H1 (cell line): ENCODE results near the gene CBARP.

Source experiments
- BCL11A ChIP-seq, 2 experiments: IDR thresholded peaks; one replicate each; pipeline ENCODE4 v1.6.1; 2011; ENCODE audit warnings: low read depth in 2 of 2, low read length in 2 of 2, mild to moderate bottlenecking in 2 of 2
- POLR2AphosphoS5 ChIP-seq: IDR thresholded peaks from 2 replicates; pipeline ENCODE4 v1.6.1; 2011; ENCODE audit warnings: low read depth, low read length
- SIN3A ChIP-seq, 2 experiments: IDR thresholded peaks in 1 of 2; conservative IDR thresholded peaks in 1 of 2; 2 replicates each; pipeline ENCODE4 v1.6.1; 2011 to 2012; ENCODE audit warnings: low read length in 2 of 2, improper control_type of control experiment in 1 of 2, low read depth in 1 of 2, mild to moderate bottlenecking in 1 of 2
- TF ChIP-seq, protein P1 (sequence below), 3 experiments: IDR thresholded peaks; 1 replicate in 2 of 3; 2 replicates in 1 of 3; pipeline versions ENCODE4 v1.5.1 to v1.6.1; 2011; ENCODE audit warnings: low read length in 3 of 3, mild to moderate bottlenecking in 3 of 3, inconsistent platforms in 2 of 3, low read depth in 1 of 3, moderate library complexity in 1 of 3; ENCODE audit not compliant: insufficient read depth in 1 of 3; ENCODE audit errors: control extremely low read depth in 1 of 3

DNA sequence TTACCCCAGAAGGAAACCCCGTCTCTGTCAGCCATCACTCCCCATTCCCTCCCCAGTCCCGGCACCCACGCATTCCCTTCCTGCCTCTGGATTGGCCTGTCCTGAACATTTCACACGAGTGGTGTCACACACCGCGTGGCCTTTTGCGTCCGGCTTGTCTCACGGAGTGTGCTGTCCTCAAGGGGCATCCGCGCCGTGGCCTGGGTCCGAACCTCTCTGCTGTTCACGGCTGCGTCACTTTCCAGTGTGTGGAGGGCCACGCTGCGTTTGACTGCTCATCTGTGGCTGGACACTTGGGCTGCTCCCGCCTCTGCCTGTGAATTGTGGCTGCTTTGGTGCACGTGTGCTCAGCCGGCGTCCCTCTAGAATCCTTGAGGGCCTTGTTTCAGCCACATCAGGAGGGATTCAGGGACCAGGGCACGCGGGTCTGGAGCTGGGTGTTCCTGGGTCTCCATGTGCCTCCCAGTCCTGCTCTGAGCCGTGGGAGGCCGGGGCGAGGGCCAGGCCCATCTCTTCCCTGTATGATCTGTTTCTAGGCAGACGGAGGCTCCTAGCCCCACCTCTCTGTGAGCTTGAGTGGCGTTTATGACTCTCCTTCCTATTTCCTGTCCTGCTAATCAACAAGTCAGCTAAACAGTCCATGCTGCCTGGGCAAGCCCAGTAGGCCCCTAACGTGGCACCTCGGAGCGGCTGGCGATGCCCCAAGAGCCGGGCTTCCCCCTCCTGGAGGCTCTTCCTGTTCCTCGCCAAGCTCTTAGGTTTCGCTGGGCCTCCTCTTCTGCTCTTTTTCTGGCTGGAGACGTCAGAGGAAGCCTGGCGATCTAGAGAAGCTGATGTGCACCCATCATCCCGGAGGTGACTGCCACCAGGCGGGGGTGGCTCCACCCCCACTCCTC is 24.2 kb downstream of the CBARP start:
- TF ChIP-seq SIN3A (conservative IDR thresholded peaks at IDR 0.05 in 1 of 2, IDR thresholded peaks at IDR 0.05 in 1 of 2; ENCODE audit: low read depth in 1 of 2, low read length in 2 of 2) (no peak), POLR2AphosphoS5 (no peak), BCL11A (IDR thresholded peaks at IDR 0.05; ENCODE audit: low read depth in 2 of 2, low read length in 2 of 2) (no peak)
- TF ChIP-seq, protein P1, sequence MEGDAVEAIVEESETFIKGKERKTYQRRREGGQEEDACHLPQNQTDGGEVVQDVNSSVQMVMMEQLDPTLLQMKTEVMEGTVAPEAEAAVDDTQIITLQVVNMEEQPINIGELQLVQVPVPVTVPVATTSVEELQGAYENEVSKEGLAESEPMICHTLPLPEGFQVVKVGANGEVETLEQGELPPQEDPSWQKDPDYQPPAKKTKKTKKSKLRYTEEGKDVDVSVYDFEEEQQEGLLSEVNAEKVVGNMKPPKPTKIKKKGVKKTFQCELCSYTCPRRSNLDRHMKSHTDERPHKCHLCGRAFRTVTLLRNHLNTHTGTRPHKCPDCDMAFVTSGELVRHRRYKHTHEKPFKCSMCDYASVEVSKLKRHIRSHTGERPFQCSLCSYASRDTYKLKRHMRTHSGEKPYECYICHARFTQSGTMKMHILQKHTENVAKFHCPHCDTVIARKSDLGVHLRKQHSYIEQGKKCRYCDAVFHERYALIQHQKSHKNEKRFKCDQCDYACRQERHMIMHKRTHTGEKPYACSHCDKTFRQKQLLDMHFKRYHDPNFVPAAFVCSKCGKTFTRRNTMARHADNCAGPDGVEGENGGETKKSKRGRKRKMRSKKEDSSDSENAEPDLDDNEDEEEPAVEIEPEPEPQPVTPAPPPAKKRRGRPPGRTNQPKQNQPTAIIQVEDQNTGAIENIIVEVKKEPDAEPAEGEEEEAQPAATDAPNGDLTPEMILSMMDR (IDR thresholded peaks at IDR 0.05; ENCODE audit: control extremely low read depth in 1 of 3, insufficient read depth in 1 of 3, low read depth in 1 of 3, low read length in 3 of 3): no peak
